Activated CD4-positive, alpha-beta T cell treated with anti-CD3 and anti-CD28 coated beads, Interleukin-2, amount 10 ng/mL, durations not matched to agents 7 days and 5 days (primary cell): ENCODE data around the gene APAF1. TPM values are rescaled to one million over a fixed set of nuclear protein-coding genes. Genes with fewer than 3 reads are reported as not detected.
"Not testable (repeated sequence)": the region's sequence is repeated elsewhere in the genome, so short reads cannot be mapped to it uniquely, and the experiment has no call there.

Experiments used
- CTCF ChIA-PET: fragments of 350-600 bp; sonication (Branson Sonifier 250); formaldehyde crosslinking; loops from one replicate; lab custom pipeline; 2021; ENCODE audit warnings: antibody characterized with exemption; lab: Charles Lee
- POLR2A ChIA-PET: fragments of 350-600 bp; sonication (Branson Sonifier 250); formaldehyde crosslinking; loops from one replicate; lab custom pipeline; 2021; ENCODE audit warnings: antibody characterized with exemption; lab: Charles Lee
- DNase-seq: peaks from one replicate; pipeline ENCODE4 v3.0.0-alpha.2; 2020
- H3K27ac Mint-ChIP-seq: one replicate; pipeline ENCODE4 v1.8.0; 2021; ENCODE audit warnings: mild to moderate bottlenecking, moderate library complexity, mixed read lengths
- H3K27me3 Mint-ChIP-seq: one replicate; pipeline ENCODE4 v1.8.0; 2021; ENCODE audit warnings: mixed read lengths
- H3K36me3 Mint-ChIP-seq: one replicate; pipeline ENCODE4 v1.8.0; 2021; ENCODE audit warnings: low read depth, mixed read lengths
- H3K4me1 Mint-ChIP-seq: one replicate; pipeline ENCODE4 v1.8.0; 2021; ENCODE audit warnings: mixed read lengths
- H3K4me3 Mint-ChIP-seq: one replicate; pipeline ENCODE4 v1.8.0; 2021; ENCODE audit warnings: mild to moderate bottlenecking, moderate library complexity, mixed read lengths
- H3K9me3 Mint-ChIP-seq: one replicate; pipeline ENCODE4 v1.8.0; 2021; ENCODE audit warnings: mixed read lengths
- total RNA-seq, 2 experiments: library from RNA; stranded (reverse); gene quantifications; one replicate each; pipeline ENCODE4 v1.2.3, GENCODE V29; 2021

Gene APAF1
- total RNA-seq, 2 experiments from 2014 or later = 28.3 to 31.5 TPM

- ChIA-PET POLR2A (interaction anchor here (1.0 kb wide), 1 partner anchor 38 kb away, joined by 3 read pairs; no protein-coding TSS in a partner anchor), CTCF (interaction anchor here (1.4 to 2.2 kb wide), 3 partner anchors 9 to 72 kb away, joined by 5 to 6 read pairs (median 5); no protein-coding TSS in a partner anchor)
- Mint-ChIP-seq H3K4me3 (no peak overlapping the region), H3K4me1 (peaks cover 33% of the 10 kb centered on the region), H3K27ac (no peak overlapping the region), H3K36me3 (peaks cover 18% of the 10 kb centered on the region), H3K27me3 (no peaks in the 10 kb centered on the region), H3K9me3 (no peaks in the 10 kb centered on the region)
- no peak for DNase-seq
Measured at GRCh38 chr12:98639491-98639890, 5.6 kb upstream of the APAF1 start.

GRCh38 chr12:98642801-98643200 is 2.3 kb upstream of the APAF1 start:
- peaks cover 39% of the 10 kb centered on the region for H3K4me1 Mint-ChIP-seq
- H3K27me3 Mint-ChIP-seq, H3K36me3 Mint-ChIP-seq, H3K9me3 Mint-ChIP-seq, POLR2A ChIA-PET, DNase-seq: not testable (repeated sequence)
- peak overlapping the region; percentile 98 for H3K4me3 Mint-ChIP-seq
- peak overlapping the region; percentile 31 for H3K27ac Mint-ChIP-seq
- CTCF ChIA-PET = interaction anchor here (1.6 kb wide), 1 partner anchor 10 kb away, joined by 3 read pairs; no protein-coding TSS in a partner anchor

GRCh38 chr12:98644433-98644711 is 718 bp upstream of the APAF1 start:
- no peaks in the 10 kb centered on the region for H3K9me3 Mint-ChIP-seq
- DNase-seq = no peak
- H3K4me1 Mint-ChIP-seq = peaks cover 38% of the 10 kb centered on the region
- no peaks in the 10 kb centered on the region for H3K27me3 Mint-ChIP-seq
- peaks cover 12% of the 10 kb centered on the region for H3K36me3 Mint-ChIP-seq
- H3K4me3 Mint-ChIP-seq = peak overlapping the region; percentile 98
- POLR2A ChIA-PET = interaction anchor here (0.5 kb wide), 1 partner anchor 128 kb away, joined by 3 read pairs; no protein-coding TSS in a partner anchor
- H3K27ac Mint-ChIP-seq = peak overlapping the region; percentile 95
- CTCF ChIA-PET = interaction anchor here (0.7 to 1.5 kb wide), 4 partner anchors 8 to 51 kb away, joined by 3 to 5 read pairs (median 4); partner anchors contain the start of gene SLC25A3

- H3K4me1 Mint-ChIP-seq = peaks cover 39% of the 10 kb centered on the region
- no peaks in the 10 kb centered on the region for H3K27me3 Mint-ChIP-seq
- ChIA-PET POLR2A (no interaction called here), CTCF (interaction anchor here (0.7 to 1.2 kb wide), 2 partner anchors 41 to 51 kb away, joined by 4 read pairs; no protein-coding TSS in a partner anchor)
- H3K4me3 Mint-ChIP-seq = peak overlapping the region; percentile 98
- no peaks in the 10 kb centered on the region for H3K9me3 Mint-ChIP-seq
- peak overlapping the region; percentile 93 for H3K27ac Mint-ChIP-seq
- no peak for DNase-seq
- peaks cover 23% of the 10 kb centered on the region for H3K36me3 Mint-ChIP-seq
Measured at GRCh38 chr12:98645572-98646067, 530 bp downstream of the APAF1 start.

GRCh38 chr12:98646294-98647090 is 1.4 kb downstream of the APAF1 start:
- ChIA-PET CTCF (interaction anchor here (1.1 to 1.2 kb wide), 2 partner anchors 9 to 52 kb away, joined by 3 to 4 read pairs; no protein-coding TSS in a partner anchor), POLR2A (no interaction called here)
- no peak for DNase-seq
- peak overlapping the region; percentile 42 for H3K27ac Mint-ChIP-seq
- peaks cover 27% of the 10 kb centered on the region for H3K36me3 Mint-ChIP-seq
- H3K4me3 Mint-ChIP-seq = peak overlapping the region; percentile 98
- H3K4me1 Mint-ChIP-seq = peaks cover 33% of the 10 kb centered on the region
- H3K27me3 Mint-ChIP-seq = no peaks in the 10 kb centered on the region
- no peaks in the 10 kb centered on the region for H3K9me3 Mint-ChIP-seq

GRCh38 chr12:98651328-98651727 is 6.2 kb downstream of the APAF1 start:
- Mint-ChIP-seq H3K4me3 (no peak overlapping the region), H3K27ac (no peak overlapping the region), H3K9me3 (no peaks in the 10 kb centered on the region), H3K4me1 (peaks cover 24% of the 10 kb centered on the region), H3K36me3 (peaks cover 31% of the 10 kb centered on the region), H3K27me3 (no peaks in the 10 kb centered on the region)
- CTCF ChIA-PET = interaction anchor here (0.6 to 2.3 kb wide), 3 partner anchors 50 to 177 kb away, joined by 3 to 9 read pairs (median 4); partner anchors contain the start of gene SLC25A3
- DNase-seq = no peak
- POLR2A ChIA-PET = no interaction called here

- ChIA-PET CTCF (interaction anchor here (0.7 to 1.9 kb wide), 3 partner anchors 60 to 103 kb away, joined by 3 to 9 read pairs (median 4); partner anchors contain the start of gene SLC25A3), POLR2A (no interaction called here)
- Mint-ChIP-seq H3K4me1 (peaks cover 20% of the 10 kb centered on the region), H3K9me3 (no peaks in the 10 kb centered on the region), H3K4me3 (no peak overlapping the region), H3K27me3 (no peaks in the 10 kb centered on the region), H3K36me3 (peaks cover 37% of the 10 kb centered on the region), H3K27ac (no peak overlapping the region)
- DNase-seq = peak; percentile 49
Measured at GRCh38 chr12:98653866-98654493, 8.9 kb downstream of the APAF1 start.

GRCh38 chr12:98656289-98657101 is 11.4 kb downstream of the APAF1 start:
- Mint-ChIP-seq H3K4me1 (peaks cover 18% of the 10 kb centered on the region), H3K9me3 (no peaks in the 10 kb centered on the region), H3K36me3 (peaks cover 28% of the 10 kb centered on the region), H3K4me3 (no peak overlapping the region), H3K27ac (peak overlapping the region; percentile 13), H3K27me3 (no peaks in the 10 kb centered on the region)
- no peak for DNase-seq
- ChIA-PET POLR2A (no interaction called here), CTCF (no interaction called here)

- H3K9me3 Mint-ChIP-seq = no peaks in the 10 kb centered on the region
- H3K4me3 Mint-ChIP-seq = no peak overlapping the region
- ChIA-PET CTCF (interaction anchor here (1.0 kb wide), 1 partner anchor 158 kb away, joined by 4 read pairs; no protein-coding TSS in a partner anchor), POLR2A (no interaction called here)
- H3K4me1 Mint-ChIP-seq = peaks cover 13% of the 10 kb centered on the region
- no peak overlapping the region for H3K27ac Mint-ChIP-seq
- H3K27me3 Mint-ChIP-seq = no peaks in the 10 kb centered on the region
- DNase-seq = no peak
- H3K36me3 Mint-ChIP-seq = peaks cover 27% of the 10 kb centered on the region
Measured at GRCh38 chr12:98660521-98660920, 15.4 kb downstream of the APAF1 start.

- CTCF ChIA-PET = interaction anchor here (1.6 kb wide), 1 partner anchor 9 kb away, joined by 4 read pairs; no protein-coding TSS in a partner anchor
- no peak overlapping the region for H3K27ac Mint-ChIP-seq
- no peak for DNase-seq
- peaks cover 3% of the 10 kb centered on the region for H3K9me3 Mint-ChIP-seq
- POLR2A ChIA-PET = no interaction called here
- peaks cover 50% of the 10 kb centered on the region for H3K36me3 Mint-ChIP-seq
- no peak overlapping the region for H3K4me3 Mint-ChIP-seq
- no peaks in the 10 kb centered on the region for H3K27me3 Mint-ChIP-seq
- peaks cover 16% of the 10 kb centered on the region for H3K4me1 Mint-ChIP-seq
Measured at GRCh38 chr12:98669751-98670150, 24.7 kb downstream of the APAF1 start.

- Mint-ChIP-seq H3K27me3 (no peaks in the 10 kb centered on the region), H3K4me1 (peaks cover 18% of the 10 kb centered on the region), H3K27ac (no peak overlapping the region), H3K9me3 (peaks cover 3% of the 10 kb centered on the region), H3K36me3 (peaks cover 48% of the 10 kb centered on the region), H3K4me3 (no peak overlapping the region)
- no peak for DNase-seq
- CTCF ChIA-PET = no interaction called here
- POLR2A ChIA-PET = no interaction called here
Measured at GRCh38 chr12:98671459-98671858, 26.4 kb downstream of the APAF1 start.

- Mint-ChIP-seq H3K4me3 (no peak overlapping the region), H3K27ac (no peak overlapping the region), H3K36me3 (peaks cover 29% of the 10 kb centered on the region), H3K9me3 (no peaks in the 10 kb centered on the region), H3K27me3 (no peaks in the 10 kb centered on the region), H3K4me1 (peaks cover 6% of the 10 kb centered on the region)
- POLR2A ChIA-PET = no interaction called here
- CTCF ChIA-PET = no interaction called here
- DNase-seq = no peak
Measured at GRCh38 chr12:98674841-98675240, 29.8 kb downstream of the APAF1 start.
